Activated naive CD8-positive, alpha-beta T cell treated with anti-CD3 and anti-CD28 coated beads, Interleukin-2, amount 50 U/mL, for 24 hours (primary cell): ENCODE results near the gene OR13C9.

Experiments used
- ATAC-seq: fragments of 150-1000 bp; cut with Tn5 transposase; one replicate; pipeline ENCODE4 v1.10.0; 2021
- DNase-seq: peaks from one replicate; pipeline ENCODE4 v3.0.0; 2021
- H3K27ac Mint-ChIP-seq: one replicate; pipeline ENCODE4 v1.8.0; 2021; ENCODE audit warnings: mild to moderate bottlenecking, mixed read lengths
- H3K27me3 Mint-ChIP-seq: one replicate; pipeline ENCODE4 v1.8.0; 2021; ENCODE audit warnings: mixed read lengths
- H3K36me3 Mint-ChIP-seq: one replicate; pipeline ENCODE4 v1.8.0; 2021; ENCODE audit warnings: low read depth, mixed read lengths
- H3K4me1 Mint-ChIP-seq: one replicate; pipeline ENCODE4 v1.8.0; 2021; ENCODE audit warnings: mixed read lengths
- H3K4me3 Mint-ChIP-seq: one replicate; pipeline ENCODE4 v1.8.0; 2021; ENCODE audit warnings: mild to moderate bottlenecking, moderate library complexity, mixed read lengths
- H3K9me3 Mint-ChIP-seq: one replicate; pipeline ENCODE4 v1.8.0; 2021; ENCODE audit warnings: mixed read lengths

Gene OR13C9

GRCh38 chr9:104580562-104580961, 37.4 kb downstream of the OR13C9 start:
- Mint-ChIP-seq H3K9me3 (no peaks in the 10 kb centered on the region), H3K4me1 (no peaks in the 10 kb centered on the region), H3K4me3 (no peak overlapping the region), H3K27ac (no peak overlapping the region), H3K27me3 (no peaks in the 10 kb centered on the region), H3K36me3 (no peaks in the 10 kb centered on the region)
- no peak for ATAC-seq
- DNase-seq, result no peak

GRCh38 chr9:104577263-104577662, 40.7 kb downstream of the OR13C9 start:
- DNase-seq (no peak), ATAC-seq (no peak)
- Mint-ChIP-seq H3K4me1 (no peaks in the 10 kb centered on the region), H3K36me3 (no peaks in the 10 kb centered on the region), H3K27ac (no peak overlapping the region), H3K4me3 (no peak overlapping the region), H3K27me3 (no peaks in the 10 kb centered on the region), H3K9me3 (peaks cover 12% of the 10 kb centered on the region)

GRCh38 chr9:104575456-104575855, 42.5 kb downstream of the OR13C9 start:
- DNase-seq (no peak), ATAC-seq (no peak)
- peaks cover 15% of the 10 kb centered on the region for H3K9me3 Mint-ChIP-seq
- no peaks in the 10 kb centered on the region for H3K36me3 Mint-ChIP-seq
- no peaks in the 10 kb centered on the region for H3K27me3 Mint-ChIP-seq
- H3K4me1 Mint-ChIP-seq, result no peaks in the 10 kb centered on the region
- H3K27ac Mint-ChIP-seq, result no peak overlapping the region
- H3K4me3 Mint-ChIP-seq, result no peak overlapping the region

GRCh38 chr9:104572612-104573011, 45.4 kb downstream of the OR13C9 start:
- no peak overlapping the region for H3K4me3 Mint-ChIP-seq
- peaks cover 15% of the 10 kb centered on the region for H3K9me3 Mint-ChIP-seq
- H3K36me3 Mint-ChIP-seq, result no peaks in the 10 kb centered on the region
- no peaks in the 10 kb centered on the region for H3K27me3 Mint-ChIP-seq
- no peak for ATAC-seq
- no peak for DNase-seq
- H3K4me1 Mint-ChIP-seq, result no peaks in the 10 kb centered on the region
- no peak overlapping the region for H3K27ac Mint-ChIP-seq

- Mint-ChIP-seq H3K27me3 (no peaks in the 10 kb centered on the region), H3K4me1 (no peaks in the 10 kb centered on the region), H3K36me3 (no peaks in the 10 kb centered on the region), H3K4me3 (no peak within 1 kb of the TSS), H3K27ac (no peak within 1 kb of the TSS), H3K9me3 (peaks cover 15% of the 10 kb centered on the region)
- ATAC-seq, result no peak
- DNase-seq, result no peak
These were observed 49.1 kb downstream of the OR13C9 start, which contains the start of gene OR13C8 for GRCh38 chr9:104568868-104569267. Gene OR13C8, plus strand, starts transcription at chr9:104569168. Its CDS starts 0 bp downstream, at chr9:104569168.
